K562 (cell line): ENCODE measurements around the gene ARPC1A. TPM values are rescaled to one million over a fixed set of nuclear protein-coding genes. Genes with fewer than 3 reads are reported as not detected.

Experiments used
- ATAC-seq: fragments of 200-7000 bp; cut with Tn5 transposase; 3 replicates; pipeline ENCODE4 v1.9.1; 2020; ENCODE audit warnings: moderate library complexity
- BruUV-seq: library from RNA; stranded (reverse); fragments of 400-500 nt; replicated peaks from 2 replicates; lab custom pipeline; 2021; lab: Mats Ljungman, UMichigan
- CTCF ChIA-PET: fragments of 300-600 bp; formaldehyde crosslinking; extraction: SDS; loops from one replicate; lab custom pipeline; 2021; ENCODE audit warnings: low intra/inter-chr PET ratio; lab: Yijun Ruan, JAX
- POLR2A ChIA-PET: fragments of 300-600, 350-650 bp; sonication (Branson Sonifier 250); formaldehyde crosslinking; extraction: SDS; loops from one replicate; lab custom pipeline; 2021; ENCODE audit warnings: antibody characterized with exemption, inconsistent platforms; lab: Yijun Ruan, JAX
- DNase-seq, 4 experiments: peaks; one replicate each; pipeline versions ENCODE4 v3.0.0 to v3.0.0-alpha.2; 2011 to 2018; ENCODE audit warnings: low spot score in 3 of 4, mixed read lengths in 3 of 4; ENCODE audit errors: extremely low read depth in 1 of 4
- FAIRE-seq: peaks from 2 replicates; lab custom pipeline; 2011; peaks lifted over from hg19 to GRCh38; lab: Jason Lieb, UNC
- H2AFZ ChIP-seq: 2 replicates; pipeline ENCODE4 v1.6.0; 2011; ENCODE audit warnings: low read depth, low read length, control low read depth, inconsistent platforms
- H3K27ac ChIP-seq: fragments of 200-600 bp; 3 replicates; pipeline ENCODE4 v1.8.0; 2011; ENCODE audit warnings: low read depth, mild to moderate bottlenecking, control low read depth, inconsistent platforms, low read length, moderate library complexity, mixed read lengths; ENCODE audit errors: extremely low read depth
- H3K27me3 ChIP-seq, 2 experiments: fragments of 300-600 bp in 1 of 2; 2 replicates in 1 of 2; 3 replicates in 1 of 2; pipeline versions ENCODE4 v1.6.0 to v1.8.0; 2011; ENCODE audit warnings: inconsistent platforms in 2 of 2, low read length in 2 of 2, mild to moderate bottlenecking in 1 of 2, mixed read lengths in 1 of 2, moderate library complexity in 1 of 2; ENCODE audit not compliant: control insufficient read depth in 2 of 2, insufficient read depth in 2 of 2
- H3K36me3 ChIP-seq: fragments of 300-600 bp; 3 replicates; pipeline ENCODE4 v1.8.0; 2011; ENCODE audit warnings: mild to moderate bottlenecking, low read length, inconsistent platforms; ENCODE audit not compliant: control insufficient read depth, insufficient read depth
- H3K4me1 ChIP-seq, 2 experiments: fragments of 200-600 bp in 1 of 2; replicated peaks in 1 of 2; 2 replicates in 1 of 2; 3 replicates in 1 of 2; pipeline versions ENCODE4 v1.5.1 to v1.8.0; 2011; ENCODE audit warnings: inconsistent platforms in 2 of 2, low read length in 2 of 2, mild to moderate bottlenecking in 1 of 2, mixed read lengths in 1 of 2, moderate library complexity in 1 of 2; ENCODE audit not compliant: control insufficient read depth in 2 of 2, insufficient read depth in 2 of 2
- H3K4me2 ChIP-seq: 2 replicates; pipeline ENCODE4 v1.6.1; 2011; ENCODE audit warnings: low read length, control low read depth, inconsistent platforms, mixed read lengths; ENCODE audit not compliant: insufficient read depth
- H3K4me3 ChIP-seq: fragments of 200-600 bp; sonication (generic), shearing (Covaris generic); 2 replicates; pipeline ENCODE4 v1.5.1; 2016; ENCODE audit warnings: control low read depth, inconsistent platforms
- H3K79me2 ChIP-seq: fragments of 200-600 bp; 3 replicates; pipeline ENCODE4 v1.8.0; 2011; ENCODE audit warnings: low read length, inconsistent platforms; ENCODE audit not compliant: control insufficient read depth, insufficient read depth
- H3K9ac ChIP-seq, 2 experiments: 2 replicates each; pipeline versions ENCODE4 v1.6.0 to v1.6.1; 2011; ENCODE audit warnings: low read depth in 2 of 2, low read length in 2 of 2, control low read depth in 1 of 2, inconsistent platforms in 1 of 2, mild to moderate bottlenecking in 1 of 2, mixed read lengths in 1 of 2; ENCODE audit not compliant: insufficient read depth in 1 of 2
- H3K9me1 ChIP-seq: one replicate; pipeline ENCODE4 v1.6.0; 2011; ENCODE audit warnings: inconsistent platforms, mild to moderate bottlenecking, low read length, moderate library complexity; ENCODE audit not compliant: control insufficient read depth, insufficient read depth
- H3K9me3 ChIP-seq: replicated peaks from 2 replicates; pipeline ENCODE4 v1.5.1; 2011; ENCODE audit warnings: low read depth, low read length, inconsistent platforms; ENCODE audit not compliant: control insufficient read depth, insufficient read depth
- H4K20me1 ChIP-seq: replicated peaks from 2 replicates; pipeline ENCODE4 v1.6.1; 2011; ENCODE audit warnings: low read length, inconsistent platforms, mixed read lengths; ENCODE audit not compliant: control insufficient read depth, insufficient read depth
- CTCF ChIP-seq, 3 experiments: IDR thresholded peaks in 2 of 3; conservative IDR thresholded peaks in 1 of 3; 2 replicates each; pipeline ENCODE4 v1.5.1; 2011 to 2012; ENCODE audit warnings: low read length in 3 of 3, mild to moderate bottlenecking in 3 of 3, control low read depth in 2 of 3, improper control_type of control experiment in 1 of 3, inconsistent platforms in 1 of 3, low read depth in 1 of 3, mixed read lengths in 1 of 3, moderate library complexity in 1 of 3; ENCODE audit not compliant: insufficient read depth in 2 of 3
- GABPB2 ChIP-seq: fragments of 250-450 bp; sonication (Bioruptor Pico); conservative IDR thresholded peaks from 2 replicates; pipeline ENCODE4 v1.5.1; 2021; ENCODE audit warnings: mild to moderate bottlenecking
- GMEB1 ChIP-seq: fragments of 250-450 bp; sonication (Bioruptor Pico); IDR thresholded peaks from 2 replicates; pipeline ENCODE4 v1.4.0; 2020; ENCODE audit warnings: mild to moderate bottlenecking
- HMG20B ChIP-seq: fragments of 250-450 bp; sonication (Bioruptor Pico); IDR thresholded peaks from 2 replicates; pipeline ENCODE4 v1.5.0; 2021; ENCODE audit warnings: mild to moderate bottlenecking
- JUNB ChIP-seq: fragments of 450-650 bp; formaldehyde crosslinking; conservative IDR thresholded peaks from 2 replicates; pipeline ENCODE4 v1.4.0; 2020; ENCODE audit warnings: mild to moderate bottlenecking
- MTA2 ChIP-seq: fragments of 450-650 bp; IDR thresholded peaks from 2 replicates; pipeline ENCODE4 v1.6.1; 2016; ENCODE audit warnings: low read depth
- ZNF408 ChIP-seq: fragments of 250-450 bp; sonication (Bioruptor Pico); IDR thresholded peaks from 2 replicates; pipeline ENCODE4 v1.4.0; 2020; ENCODE audit warnings: low read depth, mild to moderate bottlenecking, moderate library complexity
- ZNF77 ChIP-seq: fragments of 250-450 bp; sonication (Bioruptor Pico); IDR thresholded peaks from 2 replicates; pipeline ENCODE4 v1.5.0; 2020
- ZSCAN29 ChIP-seq: fragments of 450-650 bp; IDR thresholded peaks from 2 replicates; pipeline ENCODE4 v1.6.1; 2017
- WGBS: fragments of 100-300 bp; shearing (Covaris generic); methylation state at CpG from one replicate; pipeline ENCODE4 v1.1.6; 2016; ENCODE audit warnings: low coverage, mixed read lengths; ENCODE audit not compliant: insufficient coverage; ENCODE audit errors: missing lambda C conversion rate; 5-methylcytosine and 5-hydroxymethylcytosine counted together
- in situ Hi-C: fragments of 300-500 bp; cut with MboI; formaldehyde crosslinking; loops from 4 replicates; pipeline ENCODE4 v1.15.0; 2018; ENCODE audit warnings: inconsistent platforms, mixed read lengths
- intact Hi-C: fragments of 100-400 bp; cut with micrococcal nuclease; formaldehyde crosslinking; loops from 2 replicates; pipeline ENCODE4 v1.14.2; 2022
- polyA plus RNA-seq, 8 experiments: library from polyadenylated mRNA; depleted of rRNA in 4 of 8; stranded (reverse) in 5 of 8; unstranded in 3 of 8; fragments of >200 nt; fragmentation: Nextera tagmentation in 2 of 8; fragmentation: Illumina TruSeq in 1 of 8; extraction: Ambion mirVana in 2 of 8; extraction: Trizol in 1 of 8; gene quantifications; 2 replicates each; pipeline versions ENCODE4 v1.2.1 to v1.2.3, GENCODE V29; 2011 to 2014; ENCODE audit warnings: inconsistent platforms in 1 of 8, missing spikeins in 1 of 8
- total RNA-seq, 7 experiments: library from RNA; depleted of rRNA in 6 of 7; stranded (reverse); fragments of >200 nt in 6 of 7; fragmentation: Illumina TruSeq in 2 of 7; extraction: Trizol in 2 of 7; gene quantifications; 2 replicates each; pipeline versions ENCODE4 v1.2.1 to v1.2.3, GENCODE V29; 2011 to 2021; ENCODE audit warnings: low replicate concordance in 1 of 7

ARPC1A gene
- total and polyA plus RNA-seq, 9 of the 15 experiments (the other 6 are each of a cell fraction or from before 2014, with no cell fraction given): 39.5 to 151 (median 86.1) TPM

DNA sequence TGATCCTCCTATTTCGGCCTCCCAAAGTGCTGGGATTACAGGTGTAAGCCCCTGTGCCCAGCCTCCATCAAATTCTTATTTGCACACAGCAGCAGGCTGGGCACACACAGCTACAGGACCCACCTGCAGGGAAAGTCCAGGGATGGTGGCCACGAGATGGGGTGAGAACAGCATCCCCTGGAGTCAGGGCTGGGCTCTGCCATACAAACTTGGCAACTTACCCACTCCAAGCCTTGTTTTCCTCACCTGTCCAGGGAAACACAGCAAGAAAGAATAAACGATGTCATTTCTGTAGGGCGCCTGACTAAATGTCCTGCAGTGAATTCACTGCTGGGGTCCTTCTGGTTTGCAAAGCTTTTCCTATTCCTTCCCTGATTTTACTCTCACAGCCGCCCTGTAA, 47.5 kb upstream of the ARPC1A start:
- in situ Hi-C loops: no loop called here
- Histone ChIP-seq H3K9ac (no peak overlapping the region), H3K9me1 (peaks cover 6% of the 10 kb centered on the region), H3K27me3 (peaks cover 56 to 62% of the 10 kb centered on the region in 2 experiments), H3K9me3 (no peaks in the 10 kb centered on the region), H4K20me1 (no peaks in the 10 kb centered on the region; the same call in none of the 2 replicates), H3K4me2 (no peak overlapping the region), H3K79me2 (no peaks in the 10 kb centered on the region), H3K4me1 (peaks cover 4 to 6% of the 10 kb centered on the region in 2 experiments; a peak in 2 of 5 replicates), H3K36me3 (no peaks in the 10 kb centered on the region), H3K4me3 (no peak overlapping the region), H2AFZ (no peak overlapping the region), H3K27ac (no peak overlapping the region)
- no TSS peak for BruUV-seq
- intact Hi-C loops: no loop called here
- 11% methylated on average over 5 of the region's 5 CpGs for WGBS
- ATAC-seq: no peak
- no peak for FAIRE-seq
- DNase-seq: no peak
- POLR2A ChIA-PET: no interaction called here
- CTCF ChIA-PET: interaction anchor here (0.6 kb wide), 1 partner anchor 54 kb away, joined by 6 read pairs; no protein-coding TSS in a partner anchor
- TF ChIP-seq ZSCAN29: no peak
- TF ChIP-seq ZNF408: no peak
- TF ChIP-seq GABPB2: no peak
- TF ChIP-seq MTA2: no peak
- TF ChIP-seq GMEB1 (CRISPR knock-in tag): no peak
- TF ChIP-seq JUNB (CRISPR knock-in tag): no peak
- no peak for TF ChIP-seq ZNF77 (CRISPR knock-in tag)
- no peak for TF ChIP-seq HMG20B
- TF ChIP-seq CTCF (IDR thresholded peaks at IDR 0.05 in 2 of 3, conservative IDR thresholded peaks at IDR 0.05 in 1 of 3; ENCODE audit: insufficient read depth in 2 of 3, low read depth in 1 of 3, low read length in 3 of 3): peak in 2 of 3 experiments; percentile 18 to 27; a peak in 2 of 6 replicates
